K562 treated with DMSO at 1 percent for 12 hours (cell line): ENCODE measurements around the gene HSD17B12. TPM values are rescaled to one million over a fixed set of nuclear protein-coding genes. Genes with fewer than 3 reads are reported as not detected.

Experiments
- total RNA-seq: library from RNA; unstranded; fragments of 300-600 nt; gene quantifications from 2 replicates; pipeline ENCODE4 v1.2.3, GENCODE V29; 2022; ENCODE audit not compliant: insufficient read depth

The HSD17B12 gene
- 17.3 and 27.1 TPM in 2 replicates for total RNA-seq

DNA sequence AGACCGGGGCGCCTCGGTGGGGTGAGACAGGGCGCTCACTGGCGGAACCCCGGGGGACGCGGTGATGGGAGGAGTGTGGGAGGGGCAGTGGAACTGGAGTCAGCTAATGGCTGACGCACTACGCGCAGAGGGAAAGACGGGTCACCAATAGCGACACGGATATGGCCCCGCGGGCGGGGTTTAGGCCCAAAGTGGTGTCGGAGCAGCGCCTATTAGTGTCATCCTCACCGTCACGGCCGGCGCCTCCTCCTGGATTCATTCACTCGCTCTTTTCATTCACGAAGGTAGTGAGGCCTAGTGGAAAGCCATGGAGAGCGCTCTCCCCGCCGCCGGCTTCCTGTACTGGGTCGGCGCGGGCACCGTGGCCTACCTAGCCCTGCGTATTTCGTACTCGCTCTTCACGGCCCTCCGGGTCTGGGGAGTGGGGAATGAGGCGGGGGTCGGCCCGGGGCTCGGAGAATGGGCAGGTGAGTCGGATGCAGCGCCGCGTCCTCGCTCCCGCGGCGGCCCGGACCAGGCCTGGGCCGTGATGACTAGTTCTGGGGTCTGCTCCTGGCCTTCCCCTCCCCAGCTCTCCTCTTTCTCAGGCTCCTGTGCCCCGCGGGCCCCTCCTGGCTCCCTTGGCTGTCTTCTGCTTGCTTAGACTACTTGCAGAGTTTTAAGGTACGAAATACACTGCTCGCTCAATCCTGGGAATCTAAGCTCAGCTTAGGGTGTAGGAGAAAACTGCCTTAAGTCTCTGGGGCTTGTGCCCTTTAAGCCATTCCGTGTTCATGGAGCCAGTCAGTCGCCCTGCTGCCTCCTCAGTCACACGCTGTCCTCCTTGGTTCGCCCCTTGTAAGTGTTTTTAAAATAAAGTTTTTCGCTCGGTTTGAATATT is at the start of gene HSD17B12:
HSD17B12 (plus strand) TSS at position 218 of the 880 bp plus-strand sequence; CDS start at position 308, 90 bp downstream.

GRCh38 chr11:43880640-43881159 is 200.2 kb downstream of the HSD17B12 start, which contains the start of gene ALKBH3:
TSS of gene ALKBH3 (plus strand) at chr11:43880831. CDS start at chr11:43882653, 1,822 bp downstream.

Other genes with a start within 250 kb of the HSD17B12 start
- gene ALKBH3, start 200.1 kb downstream of the HSD17B12 start, total RNA-seq, result 30.3 and 39.5 TPM in 2 replicates